BLaER1 (cell line): ENCODE results near the gene TTPAL.

ENCODE experiments used
- H3K27ac ChIP-seq: shearing (Covaris generic); formaldehyde crosslinking; 2 replicates; pipeline ENCODE4 v1.8.1; 2022
- H3K27me3 ChIP-seq: shearing (Covaris generic); formaldehyde crosslinking; 2 replicates; pipeline ENCODE4 v1.8.1; 2022
- H3K36me3 ChIP-seq: shearing (Covaris generic); formaldehyde crosslinking; 2 replicates; pipeline ENCODE4 v1.8.1; 2022
- H3K4me1 ChIP-seq: shearing (Covaris generic); formaldehyde crosslinking; 2 replicates; pipeline ENCODE4 v1.8.1; 2022
- H3K4me2 ChIP-seq: shearing (Covaris generic); formaldehyde crosslinking; 2 replicates; pipeline ENCODE4 v1.8.1; 2022
- H3K4me3 ChIP-seq: shearing (Covaris generic); formaldehyde crosslinking; 2 replicates; pipeline ENCODE4 v1.8.1; 2022
- H3K9ac ChIP-seq: shearing (Covaris generic); formaldehyde crosslinking; 2 replicates; pipeline ENCODE4 v1.8.1; 2022
- H3K9me3 ChIP-seq: shearing (Covaris generic); formaldehyde crosslinking; 2 replicates; pipeline ENCODE4 v1.8.1; 2022
- H4K20me1 ChIP-seq: shearing (Covaris generic); formaldehyde crosslinking; 2 replicates; pipeline ENCODE4 v1.8.1; 2022
- Cebpa-rat ChIP-seq: shearing (Covaris generic); IDR thresholded peaks from 2 replicates; pipeline ENCODE4 v1.8.1; 2022

TTPAL gene

GRCh38 chr20:44455126-44455525 is 20.5 kb upstream of the TTPAL start:
- Histone ChIP-seq H3K36me3 (no peaks in the 10 kb centered on the region), H3K27ac (no peak overlapping the region), H3K9ac (no peak overlapping the region), H3K27me3 (no peaks in the 10 kb centered on the region), H3K4me2 (no peak overlapping the region), H3K9me3 (no peaks in the 10 kb centered on the region), H3K4me3 (no peak overlapping the region), H3K4me1 (0 out of 2 replicates have a peak, but pooled peaks cover 6% of the 10 kb centered on the region), H4K20me1 (no peaks in the 10 kb centered on the region)
- no peak for TF ChIP-seq Cebpa-rat

- Histone ChIP-seq H3K36me3 (no peaks in the 10 kb centered on the region), H3K27ac (no peak overlapping the region), H3K27me3 (no peaks in the 10 kb centered on the region), H3K9ac (no peak overlapping the region), H3K4me2 (no peak overlapping the region), H3K4me1 (0 out of 2 replicates have a peak, but pooled peaks cover 6% of the 10 kb centered on the region), H4K20me1 (no peaks in the 10 kb centered on the region), H3K9me3 (no peaks in the 10 kb centered on the region), H3K4me3 (no peak overlapping the region)
- no peak for TF ChIP-seq Cebpa-rat
Measured at GRCh38 chr20:44456611-44457010, 19.1 kb upstream of the TTPAL start.

- Histone ChIP-seq H3K27me3 (no peaks in the 10 kb centered on the region), H3K9ac (no peak overlapping the region), H3K27ac (no peak overlapping the region), H3K4me3 (no peak overlapping the region), H3K36me3 (no peaks in the 10 kb centered on the region), H3K9me3 (no peaks in the 10 kb centered on the region), H3K4me2 (no peak overlapping the region), H4K20me1 (no peaks in the 10 kb centered on the region), H3K4me1 (0 out of 2 replicates have a peak, but pooled peaks cover 6% of the 10 kb centered on the region)
- no peak for TF ChIP-seq Cebpa-rat
Measured at GRCh38 chr20:44457016-44457415, 18.7 kb upstream of the TTPAL start.

- H3K9ac ChIP-seq, result no peak overlapping the region
- H3K27me3 ChIP-seq, result no peaks in the 10 kb centered on the region
- H3K4me3 ChIP-seq, result no peak overlapping the region
- no peaks in the 10 kb centered on the region for H3K36me3 ChIP-seq
- H4K20me1 ChIP-seq, result no peaks in the 10 kb centered on the region
- TF ChIP-seq Cebpa-rat, result no peak
- H3K27ac ChIP-seq, result no peak overlapping the region
- no peaks in the 10 kb centered on the region for H3K9me3 ChIP-seq
- no peak overlapping the region for H3K4me2 ChIP-seq
- H3K4me1 ChIP-seq, result 0 out of 2 replicates have a peak, but pooled peaks cover 6% of the 10 kb centered on the region
Measured at GRCh38 chr20:44459271-44459670, 16.4 kb upstream of the TTPAL start.

GRCh38 chr20:44460795-44461141 is 14.9 kb upstream of the TTPAL start:
- H4K20me1 ChIP-seq, result no peaks in the 10 kb centered on the region
- no peak overlapping the region for H3K4me2 ChIP-seq
- H3K4me3 ChIP-seq, result no peak overlapping the region
- H3K27me3 ChIP-seq, result no peaks in the 10 kb centered on the region
- no peaks in the 10 kb centered on the region for H3K9me3 ChIP-seq
- H3K9ac ChIP-seq, result no peak overlapping the region
- H3K27ac ChIP-seq, result no peak overlapping the region
- H3K4me1 ChIP-seq, result no peaks in the 10 kb centered on the region
- no peak for TF ChIP-seq Cebpa-rat
- H3K36me3 ChIP-seq, result no peaks in the 10 kb centered on the region

- no peak for TF ChIP-seq Cebpa-rat
- Histone ChIP-seq H3K27ac (no peak overlapping the region), H4K20me1 (no peaks in the 10 kb centered on the region), H3K4me1 (no peaks in the 10 kb centered on the region), H3K4me2 (no peak overlapping the region), H3K27me3 (no peaks in the 10 kb centered on the region), H3K4me3 (no peak overlapping the region), H3K9ac (0 out of 2 replicates have a peak overlapping the region, but pooled peaks have one; percentile 16), H3K9me3 (no peaks in the 10 kb centered on the region), H3K36me3 (no peaks in the 10 kb centered on the region)
Measured at GRCh38 chr20:44461142-44461802, 14.4 kb upstream of the TTPAL start.

GRCh38 chr20:44461803-44462174 is 13.9 kb upstream of the TTPAL start:
- Histone ChIP-seq H3K4me2 (no peak overlapping the region), H4K20me1 (no peaks in the 10 kb centered on the region), H3K27ac (no peak overlapping the region), H3K9ac (no peak overlapping the region), H3K9me3 (no peaks in the 10 kb centered on the region), H3K4me3 (no peak overlapping the region), H3K27me3 (no peaks in the 10 kb centered on the region), H3K36me3 (no peaks in the 10 kb centered on the region), H3K4me1 (no peaks in the 10 kb centered on the region)
- no peak for TF ChIP-seq Cebpa-rat

- Histone ChIP-seq H3K9me3 (no peaks in the 10 kb centered on the region), H4K20me1 (no peaks in the 10 kb centered on the region), H3K27ac (no peak overlapping the region), H3K9ac (no peak overlapping the region), H3K4me3 (no peak overlapping the region), H3K27me3 (no peaks in the 10 kb centered on the region), H3K36me3 (no peaks in the 10 kb centered on the region), H3K4me2 (no peak overlapping the region), H3K4me1 (no peaks in the 10 kb centered on the region)
- TF ChIP-seq Cebpa-rat, result no peak
Measured at GRCh38 chr20:44463466-44463865, 12.2 kb upstream of the TTPAL start.

- H3K4me3 ChIP-seq, result no peak overlapping the region
- no peak overlapping the region for H3K4me2 ChIP-seq
- H3K36me3 ChIP-seq, result no peaks in the 10 kb centered on the region
- TF ChIP-seq Cebpa-rat, result no peak
- H4K20me1 ChIP-seq, result no peaks in the 10 kb centered on the region
- H3K9me3 ChIP-seq, result no peaks in the 10 kb centered on the region
- H3K27ac ChIP-seq, result no peak overlapping the region
- H3K27me3 ChIP-seq, result no peaks in the 10 kb centered on the region
- no peaks in the 10 kb centered on the region for H3K4me1 ChIP-seq
- H3K9ac ChIP-seq, result no peak overlapping the region
Measured at GRCh38 chr20:44464514-44464913, 11.2 kb upstream of the TTPAL start.

GRCh38 chr20:44465001-44465560 is 10.6 kb upstream of the TTPAL start:
- Histone ChIP-seq H3K27ac (no peak overlapping the region), H3K9me3 (no peaks in the 10 kb centered on the region), H3K4me1 (no peaks in the 10 kb centered on the region), H3K9ac (no peak overlapping the region), H3K4me2 (no peak overlapping the region), H3K4me3 (no peak overlapping the region), H3K27me3 (no peaks in the 10 kb centered on the region), H3K36me3 (no peaks in the 10 kb centered on the region), H4K20me1 (no peaks in the 10 kb centered on the region)
- TF ChIP-seq Cebpa-rat, result no peak
